ENCODE measurements around the gene SECTM1. TPM values are rescaled to one million over a fixed set of nuclear protein-coding genes. Genes with fewer than 3 reads are reported as not detected.

The SECTM1 gene
- total RNA-seq, 6 experiments from 2014 or later, result 3.9 to 7.4 (median 5.8) TPM

GRCh38 chr17:82342361-82343079 lies 9.0 kb upstream of the SECTM1 start:
- no peak overlapping the region for H3K4me3 ChIP-seq
- no peaks in the 10 kb centered on the region for H3K27me3 ChIP-seq
- 77% methylated on average over 11 of the region's 28 CpGs for WGBS (ENCODE audit: insufficient coverage, low coverage, low lambda C conversion rate, missing lambda C conversion rate)
- intact Hi-C loops (cut with DNase I), result no loop called here
- H3K36me3 ChIP-seq, result no peaks in the 10 kb centered on the region
- H3K4me1 ChIP-seq, result peaks cover 0 to 9% (median 0%) of the 10 kb centered on the region in 4 donors
- DNase-seq (no peak), ATAC-seq (no peak)
- no peak overlapping the region for H3K27ac ChIP-seq
- no peak for TF ChIP-seq POLR2A (IDR thresholded peaks at IDR 0.05)
- TF ChIP-seq CTCF (IDR thresholded peaks at IDR 0.05), result no peak
- no peaks in the 10 kb centered on the region for H3K9me3 ChIP-seq

GRCh38 chr17:82339634-82340580 lies 6.3 kb upstream of the SECTM1 start:
- H3K27ac ChIP-seq, result no peak overlapping the region
- DNase-seq (no peak), ATAC-seq (no peak)
- no peaks in the 10 kb centered on the region for H3K9me3 ChIP-seq
- 75% methylated on average over 5 of the region's 10 CpGs for WGBS (ENCODE audit: insufficient coverage, low coverage, low lambda C conversion rate, missing lambda C conversion rate)
- intact Hi-C loops (cut with DNase I), result no loop called here
- peaks cover 0 to 13% (median 6%) of the 10 kb centered on the region in 4 donors for H3K4me1 ChIP-seq
- TF ChIP-seq POLR2A (IDR thresholded peaks at IDR 0.05) (no peak), CTCF (IDR thresholded peaks at IDR 0.05) (no peak)
- no peak overlapping the region for H3K4me3 ChIP-seq
- no peaks in the 10 kb centered on the region for H3K36me3 ChIP-seq
- H3K27me3 ChIP-seq, result no peaks in the 10 kb centered on the region

- Histone ChIP-seq H3K36me3 (no peaks in the 10 kb centered on the region), H3K27me3 (no peaks in the 10 kb centered on the region), H3K9me3 (no peaks in the 10 kb centered on the region), H3K4me1 (peaks cover 0 to 18% (median 6%) of the 10 kb centered on the region in 4 donors), H3K4me3 (no peak overlapping the region), H3K27ac (no peak overlapping the region)
- intact Hi-C loops (cut with DNase I), result no loop called here
- TF ChIP-seq POLR2A (IDR thresholded peaks at IDR 0.05) (no peak), CTCF (IDR thresholded peaks at IDR 0.05) (no peak)
- ATAC-seq (no peak), DNase-seq (no peak)
- 62% methylated on average over 21 of the region's 29 CpGs for WGBS (ENCODE audit: insufficient coverage, low coverage, low lambda C conversion rate, missing lambda C conversion rate)
These were observed 5.5 kb upstream of the SECTM1 start for GRCh38 chr17:82338858-82339633.

GRCh38 chr17:82334622-82335394 lies 1.2 kb upstream of the SECTM1 start:
- no peaks in the 10 kb centered on the region for H3K36me3 ChIP-seq
- H3K9me3 ChIP-seq, result no peaks in the 10 kb centered on the region
- peak; percentile 73 to 87 (median 86) for DNase-seq
- H3K27me3 ChIP-seq, result no peaks in the 10 kb centered on the region
- intact Hi-C loops (cut with DNase I), result no loop called here
- peak overlapping the region; percentile 76 to 97 (median 94) for H3K27ac ChIP-seq
- peak; percentile 66 to 80 (median 69) for ATAC-seq
- peak overlapping the region; percentile 29 to 55 (median 51) for H3K4me3 ChIP-seq
- WGBS (ENCODE audit: insufficient coverage, low coverage, low lambda C conversion rate, missing lambda C conversion rate), result 17% methylated on average over 6 of the region's 16 CpGs
- H3K4me1 ChIP-seq, result peaks cover 0 to 18% (median 6%) of the 10 kb centered on the region in 4 donors
- TF ChIP-seq CTCF (IDR thresholded peaks at IDR 0.05) (no peak), POLR2A (IDR thresholded peaks at IDR 0.05) (no peak)

All from right lobe of liver (tissue), 6 donors.